Erythroblast (primary cell): Measurements from ENCODE around the gene STK38L.

ENCODE experiments used
- GATA1 ChIP-seq: IDR thresholded peaks from 2 replicates; pipeline ENCODE4 v1.6.1; 2011; ENCODE audit warnings: low read depth, mild to moderate bottlenecking, control low read depth, low read length, moderate library complexity
- POLR2A ChIP-seq: IDR thresholded peaks from 2 replicates; pipeline ENCODE4 v1.6.1; 2011; ENCODE audit warnings: mild to moderate bottlenecking, low read length

DNA sequence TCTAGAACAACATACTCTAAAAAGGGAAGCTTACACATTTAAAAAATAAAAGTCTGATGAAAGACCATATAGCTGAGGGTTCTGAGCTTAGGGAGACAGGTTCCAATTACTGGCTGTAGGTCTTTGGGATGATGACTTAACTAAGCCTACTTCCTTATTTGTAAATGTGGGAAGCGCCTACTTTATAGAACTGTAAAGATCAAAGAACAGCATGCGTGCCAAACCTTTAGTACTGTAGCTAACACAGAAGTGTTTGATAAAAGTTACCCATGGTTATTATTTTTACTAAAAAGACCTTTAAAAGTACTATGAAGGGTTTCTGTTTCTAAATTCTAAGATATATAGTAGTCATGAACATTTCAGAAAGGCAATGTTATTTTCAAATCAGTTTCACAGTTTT lies 35.7 kb downstream of the STK38L start:
- TF ChIP-seq POLR2A = no peak
- TF ChIP-seq GATA1 = no peak
